HepG2 (cell line): ENCODE measurements around the gene NFKBIA. TPM values are rescaled to one million over a fixed set of nuclear protein-coding genes. Genes with fewer than 3 reads are reported as not detected.

ENCODE experiments used
- AGO1 ChIP-seq: fragments of 200-400 bp; formaldehyde crosslinking; IDR thresholded peaks from 2 replicates; pipeline ENCODE4 v1.6.1; 2017; ENCODE audit warnings: mild to moderate bottlenecking, low read depth, low read length, moderate library complexity; ENCODE audit not compliant: poor library complexity, severe bottlenecking
- ATF1 ChIP-seq: IDR thresholded peaks from 2 replicates; pipeline ENCODE4 v1.6.1; 2016; ENCODE audit warnings: mild to moderate bottlenecking, control low read depth
- KAT8 ChIP-seq: IDR thresholded peaks from 2 replicates; pipeline ENCODE4 v1.6.1; 2016; ENCODE audit warnings: missing genetic modification reagents, missing compliant biosample characterization
- NBN ChIP-seq: fragments of 450-650 bp; conservative IDR thresholded peaks from 2 replicates; pipeline ENCODE4 v1.6.1; 2017
- NFIB ChIP-seq: sonication (generic); formaldehyde crosslinking; IDR thresholded peaks from 2 replicates; pipeline ENCODE4 v1.9.0; 2021; ENCODE audit warnings: missing genetic modification reagents, mild to moderate bottlenecking, borderline replicate concordance
- NONO ChIP-seq, 2 experiments: fragments of 450-650 bp in 1 of 2; sonication (generic) in 1 of 2; formaldehyde crosslinking in 1 of 2; IDR thresholded peaks in 1 of 2; conservative IDR thresholded peaks in 1 of 2; 2 replicates each; pipeline versions ENCODE4 v1.6.1 to v1.8.0; 2017 to 2022; ENCODE audit warnings: mild to moderate bottlenecking in 1 of 2, missing genetic modification reagents in 1 of 2, moderate library complexity in 1 of 2
- PTBP1 ChIP-seq: fragments of 200-400 bp; formaldehyde crosslinking; IDR thresholded peaks from 2 replicates; pipeline ENCODE4 v1.6.1; 2018; ENCODE audit warnings: low read length, low read depth; ENCODE audit not compliant: poor library complexity, severe bottlenecking
- SALL2 ChIP-seq: sonication (generic); formaldehyde crosslinking; IDR thresholded peaks from 2 replicates; pipeline ENCODE4 v1.8.1; 2023; ENCODE audit warnings: mild to moderate bottlenecking, missing genetic modification reagents, inconsistent platforms
- SNAPC2 ChIP-seq: sonication (generic); formaldehyde crosslinking; IDR thresholded peaks from 2 replicates; pipeline ENCODE4 v1.8.1; 2022; ENCODE audit warnings: mild to moderate bottlenecking, missing genetic modification reagents
- SP140L ChIP-seq: sonication (generic); formaldehyde crosslinking; IDR thresholded peaks from 2 replicates; pipeline ENCODE4 v1.4.0; 2020; ENCODE audit warnings: missing genetic modification reagents, borderline replicate concordance
- SP4 ChIP-seq: sonication (generic); formaldehyde crosslinking; IDR thresholded peaks from 2 replicates; pipeline ENCODE4 v1.8.1; 2023; ENCODE audit warnings: mild to moderate bottlenecking, missing genetic modification reagents
- TCF12 ChIP-seq, 2 experiments: fragments of 450-650 bp in 1 of 2; sonication (generic) in 1 of 2; formaldehyde crosslinking in 1 of 2; IDR thresholded peaks; 2 replicates each; pipeline versions ENCODE4 v1.6.1 to v1.8.0; 2017 to 2022; ENCODE audit warnings: antibody characterized with exemption in 1 of 2, mild to moderate bottlenecking in 1 of 2, missing genetic modification reagents in 1 of 2, moderate library complexity in 1 of 2
- TCF7L2 ChIP-seq: IDR thresholded peaks from 2 replicates; pipeline ENCODE4 v1.6.1; 2011; ENCODE audit warnings: mild to moderate bottlenecking, low read depth, low read length, moderate library complexity
- ZMYM4 ChIP-seq: sonication (generic); formaldehyde crosslinking; IDR thresholded peaks from 2 replicates; pipeline ENCODE4 v1.8.1; 2023; ENCODE audit warnings: mild to moderate bottlenecking, missing genetic modification reagents
- ZNF274 ChIP-seq: sonication (generic); formaldehyde crosslinking; IDR thresholded peaks from 2 replicates; pipeline ENCODE4 v1.5.1; 2020; ENCODE audit warnings: mild to moderate bottlenecking, missing genetic modification reagents
- ZNF816 ChIP-seq: sonication (generic); formaldehyde crosslinking; IDR thresholded peaks from 2 replicates; pipeline ENCODE4 v1.8.0; 2022; ENCODE audit warnings: missing genetic modification reagents, mild to moderate bottlenecking, borderline replicate concordance
- polyA plus RNA-seq, 8 experiments: library from polyadenylated mRNA; depleted of rRNA in 3 of 8; stranded (reverse) in 7 of 8; unstranded in 1 of 8; fragments of >200 nt; fragmentation: Illumina TruSeq in 4 of 8; extraction: Trizol in 4 of 8; gene quantifications; 2 replicates each; pipeline versions ENCODE4 v1.2.1 to v1.2.3, GENCODE V29; 2011 to 2016; ENCODE audit warnings: low read depth in 4 of 8, missing spikeins in 1 of 8, mixed read lengths in 1 of 8; ENCODE audit not compliant: insufficient read depth in 1 of 8
- total RNA-seq, 5 experiments: library from RNA; depleted of rRNA; stranded (reverse); fragments of >200 nt; fragmentation: Illumina TruSeq; extraction: Trizol; gene quantifications; 2 replicates each; pipeline ENCODE4 v1.2.3, GENCODE V29; 2016; ENCODE audit warnings: low read depth in 1 of 5
- TF ChIP-seq, protein P1 (sequence below): sonication (generic); formaldehyde crosslinking; IDR thresholded peaks from 2 replicates; pipeline ENCODE4 v1.4.0; 2020; ENCODE audit warnings: missing genetic modification reagents
- TF ChIP-seq, protein P2 (sequence below): IDR thresholded peaks from 2 replicates; pipeline ENCODE4 v1.6.1; 2016; ENCODE audit warnings: low read depth, borderline replicate concordance
- TF ChIP-seq, protein P3 (sequence below): IDR thresholded peaks from 2 replicates; pipeline ENCODE4 v1.6.1; 2012; ENCODE audit warnings: low read depth, low read length, improper control_type of control experiment
- TF ChIP-seq, protein P4 (sequence below): sonication (generic); formaldehyde crosslinking; IDR thresholded peaks from 2 replicates; pipeline ENCODE4 v1.8.0; 2023; ENCODE audit warnings: mild to moderate bottlenecking, missing genetic modification reagents
- TF ChIP-seq, protein P5 (sequence below): sonication (generic); formaldehyde crosslinking; IDR thresholded peaks from 2 replicates; pipeline ENCODE4 v1.4.0; 2020; ENCODE audit warnings: mild to moderate bottlenecking, missing genetic modification reagents

The NFKBIA gene
- total and polyA plus RNA-seq, 2 of the 13 experiments (the other 11 are each of a cell fraction or from before 2014, with no cell fraction given), result 197 to 319 TPM

DNA sequence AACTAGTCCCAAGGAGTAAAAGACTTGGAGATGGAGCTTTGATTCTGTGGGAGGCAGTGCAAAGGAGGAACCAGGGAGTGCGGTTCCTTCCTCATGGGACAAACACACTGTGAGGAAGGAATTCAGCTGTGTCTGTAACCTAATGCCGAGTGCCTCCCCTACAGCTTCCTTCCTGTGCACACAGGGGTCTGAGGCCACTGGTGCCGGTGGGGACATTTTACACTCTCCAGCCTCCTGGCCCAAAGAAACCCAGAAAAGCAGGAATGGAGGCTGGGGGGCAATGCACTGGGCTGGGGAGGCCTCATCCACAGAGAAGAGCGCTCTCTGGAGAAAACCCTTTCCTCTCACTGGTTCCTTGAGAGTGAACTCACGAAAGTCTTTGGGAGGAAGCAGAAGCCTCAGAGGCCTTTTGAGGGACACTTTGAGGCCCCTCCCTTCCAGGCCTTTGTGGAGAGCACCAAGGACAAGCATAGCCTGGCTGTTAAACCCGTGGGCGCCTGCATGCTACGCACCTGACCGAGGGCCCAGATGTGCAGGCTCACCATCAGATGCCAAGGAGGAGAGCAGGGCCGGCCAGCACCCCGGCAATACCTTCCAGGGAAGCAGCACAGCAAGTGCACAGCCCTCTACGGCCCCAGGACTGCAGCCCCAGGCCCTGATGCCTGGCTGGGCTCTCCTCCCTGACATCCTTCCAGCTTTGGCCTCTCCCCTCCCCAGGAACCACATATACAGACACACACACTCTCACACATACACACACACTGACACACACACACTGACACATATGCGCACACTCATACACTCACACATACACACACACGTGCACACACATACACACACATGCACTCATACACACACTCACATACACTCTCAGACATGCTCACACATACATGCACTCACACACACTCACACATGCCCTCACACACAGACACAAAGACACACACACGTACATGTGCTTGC, 52.0 kb downstream of the NFKBIA start (continued):
- TF ChIP-seq, protein P1, sequence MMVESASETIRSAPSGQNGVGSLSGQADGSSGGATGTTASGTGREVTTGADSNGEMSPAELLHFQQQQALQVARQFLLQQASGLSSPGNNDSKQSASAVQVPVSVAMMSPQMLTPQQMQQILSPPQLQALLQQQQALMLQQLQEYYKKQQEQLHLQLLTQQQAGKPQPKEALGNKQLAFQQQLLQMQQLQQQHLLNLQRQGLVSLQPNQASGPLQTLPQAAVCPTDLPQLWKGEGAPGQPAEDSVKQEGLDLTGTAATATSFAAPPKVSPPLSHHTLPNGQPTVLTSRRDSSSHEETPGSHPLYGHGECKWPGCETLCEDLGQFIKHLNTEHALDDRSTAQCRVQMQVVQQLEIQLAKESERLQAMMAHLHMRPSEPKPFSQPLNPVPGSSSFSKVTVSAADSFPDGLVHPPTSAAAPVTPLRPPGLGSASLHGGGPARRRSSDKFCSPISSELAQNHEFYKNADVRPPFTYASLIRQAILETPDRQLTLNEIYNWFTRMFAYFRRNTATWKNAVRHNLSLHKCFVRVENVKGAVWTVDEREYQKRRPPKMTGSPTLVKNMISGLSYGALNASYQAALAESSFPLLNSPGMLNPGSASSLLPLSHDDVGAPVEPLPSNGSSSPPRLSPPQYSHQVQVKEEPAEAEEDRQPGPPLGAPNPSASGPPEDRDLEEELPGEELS (CRISPR knock-in tag), result no peak
- TF ChIP-seq AGO1, result no peak
- no peak for TF ChIP-seq PTBP1
- TF ChIP-seq, protein P2, sequence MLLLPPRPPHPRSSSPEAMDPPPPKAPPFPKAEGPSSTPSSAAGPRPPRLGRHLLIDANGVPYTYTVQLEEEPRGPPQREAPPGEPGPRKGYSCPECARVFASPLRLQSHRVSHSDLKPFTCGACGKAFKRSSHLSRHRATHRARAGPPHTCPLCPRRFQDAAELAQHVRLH (CRISPR knock-in tag), result no peak
- TF ChIP-seq TCF7L2, result no peak
- TF ChIP-seq ZNF816 (CRISPR knock-in tag), result no peak
- TF ChIP-seq, protein P3, sequence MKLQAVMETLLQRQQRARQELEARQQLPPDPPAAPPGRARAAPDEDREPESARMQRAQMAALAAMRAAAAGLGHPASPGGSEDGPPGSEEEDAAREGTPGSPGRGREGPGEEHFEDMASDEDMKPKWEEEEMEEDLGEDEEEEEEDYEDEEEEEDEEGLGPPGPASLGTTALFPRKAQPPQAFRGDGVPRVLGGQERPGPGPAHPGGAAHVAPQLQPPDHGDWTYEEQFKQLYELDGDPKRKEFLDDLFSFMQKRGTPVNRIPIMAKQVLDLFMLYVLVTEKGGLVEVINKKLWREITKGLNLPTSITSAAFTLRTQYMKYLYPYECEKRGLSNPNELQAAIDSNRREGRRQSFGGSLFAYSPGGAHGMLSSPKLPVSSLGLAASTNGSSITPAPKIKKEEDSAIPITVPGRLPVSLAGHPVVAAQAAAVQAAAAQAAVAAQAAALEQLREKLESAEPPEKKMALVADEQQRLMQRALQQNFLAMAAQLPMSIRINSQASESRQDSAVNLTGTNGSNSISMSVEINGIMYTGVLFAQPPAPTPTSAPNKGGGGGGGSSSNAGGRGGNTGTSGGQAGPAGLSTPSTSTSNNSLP, result no peak
- no peak for TF ChIP-seq SP140L (CRISPR knock-in tag)
- no peak for TF ChIP-seq NFIB (CRISPR knock-in tag)
- TF ChIP-seq KAT8 (CRISPR knock-in tag), result no peak
- TF ChIP-seq SP4, result no peak
- 0 out of 2 replicates have a peak, but pooled peaks have one; percentile 39 for TF ChIP-seq SNAPC2 (CRISPR knock-in tag)
- TF ChIP-seq, protein P4, sequence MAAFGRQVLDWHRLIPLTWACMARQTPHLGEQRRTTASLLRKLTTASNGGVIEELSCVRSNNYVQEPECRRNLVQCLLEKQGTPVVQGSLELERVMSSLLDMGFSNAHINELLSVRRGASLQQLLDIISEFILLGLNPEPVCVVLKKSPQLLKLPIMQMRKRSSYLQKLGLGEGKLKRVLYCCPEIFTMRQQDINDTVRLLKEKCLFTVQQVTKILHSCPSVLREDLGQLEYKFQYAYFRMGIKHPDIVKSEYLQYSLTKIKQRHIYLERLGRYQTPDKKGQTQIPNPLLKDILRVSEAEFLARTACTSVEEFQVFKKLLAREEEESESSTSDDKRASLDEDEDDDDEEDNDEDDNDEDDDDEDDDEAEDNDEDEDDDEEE (CRISPR knock-in tag), result no peak
- peak; percentile 100 for TF ChIP-seq NBN
- TF ChIP-seq ZMYM4 (CRISPR knock-in tag), result no peak
- TF ChIP-seq, protein P5, sequence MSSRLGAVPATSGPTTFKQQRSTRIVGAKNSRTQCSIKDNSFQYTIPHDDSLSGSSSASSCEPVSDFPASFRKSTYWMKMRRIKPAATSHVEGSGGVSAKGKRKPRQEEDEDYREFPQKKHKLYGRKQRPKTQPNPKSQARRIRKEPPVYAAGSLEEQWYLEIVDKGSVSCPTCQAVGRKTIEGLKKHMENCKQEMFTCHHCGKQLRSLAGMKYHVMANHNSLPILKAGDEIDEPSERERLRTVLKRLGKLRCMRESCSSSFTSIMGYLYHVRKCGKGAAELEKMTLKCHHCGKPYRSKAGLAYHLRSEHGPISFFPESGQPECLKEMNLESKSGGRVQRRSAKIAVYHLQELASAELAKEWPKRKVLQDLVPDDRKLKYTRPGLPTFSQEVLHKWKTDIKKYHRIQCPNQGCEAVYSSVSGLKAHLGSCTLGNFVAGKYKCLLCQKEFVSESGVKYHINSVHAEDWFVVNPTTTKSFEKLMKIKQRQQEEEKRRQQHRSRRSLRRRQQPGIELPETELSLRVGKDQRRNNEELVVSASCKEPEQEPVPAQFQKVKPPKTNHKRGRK, result no peak
- TF ChIP-seq SALL2 (CRISPR knock-in tag), result no peak
- no peak for TF ChIP-seq ATF1 (CRISPR knock-in tag)
- TF ChIP-seq ZNF274 (CRISPR knock-in tag), result no peak
- TF ChIP-seq TCF12 (IDR thresholded peaks at IDR 0.05), result no peak
- no peak for TF ChIP-seq TCF12 (CRISPR knock-in tag; IDR thresholded peaks at IDR 0.05)
- peak; percentile 97 for TF ChIP-seq NONO (IDR thresholded peaks at IDR 0.05)
- TF ChIP-seq NONO (CRISPR knock-in tag; conservative IDR thresholded peaks at IDR 0.05), result no peak
